GM21360 (cell line): ENCODE results near the gene UMAD1.

Source experiments
- ATAC-seq: cut with Tn5 transposase; IDR thresholded peaks from one replicate; pipeline ENCODE4 v1.9.1; 2021; ENCODE audit warnings: mild to moderate bottlenecking, moderate library complexity; ENCODE audit not compliant: unreplicated experiment

Gene UMAD1

GRCh38 chr7:7687800-7688199, 47.2 kb downstream of the UMAD1 start:
- no peak for ATAC-seq

GRCh38 chr7:7688310-7688709, 47.8 kb downstream of the UMAD1 start:
- ATAC-seq: no peak

GRCh38 chr7:7688956-7689355, 48.4 kb downstream of the UMAD1 start:
- no peak for ATAC-seq

- no peak for ATAC-seq
Measured at GRCh38 chr7:7693881-7694280, 53.3 kb downstream of the UMAD1 start.

GRCh38 chr7:7694542-7694941, 54.0 kb downstream of the UMAD1 start:
- ATAC-seq: no peak

GRCh38 chr7:7695111-7695817, 54.7 kb downstream of the UMAD1 start:
- no peak for ATAC-seq

GRCh38 chr7:7696458-7697119, 56.0 kb downstream of the UMAD1 start:
- ATAC-seq: no peak

GRCh38 chr7:7698930-7699329, 58.4 kb downstream of the UMAD1 start:
- no peak for ATAC-seq

- no peak for ATAC-seq
Measured at GRCh38 chr7:7699380-7699779, 58.8 kb downstream of the UMAD1 start.

- no peak for ATAC-seq
Measured at GRCh38 chr7:7699970-7700369, 59.4 kb downstream of the UMAD1 start.

- ATAC-seq: no peak
Measured at GRCh38 chr7:7701527-7701926, 61.0 kb downstream of the UMAD1 start.

- no peak for ATAC-seq
Measured at GRCh38 chr7:7702826-7703225, 62.3 kb downstream of the UMAD1 start.

- ATAC-seq: no peak
Measured at GRCh38 chr7:7703427-7703826, 62.9 kb downstream of the UMAD1 start.

- ATAC-seq: no peak
Measured at GRCh38 chr7:7704867-7705266, 64.3 kb downstream of the UMAD1 start.

GRCh38 chr7:7705318-7705717, 64.8 kb downstream of the UMAD1 start:
- ATAC-seq: no peak

- ATAC-seq: peak; percentile 73
Measured at GRCh38 chr7:7706101-7706511, 65.6 kb downstream of the UMAD1 start.

- no peak for ATAC-seq
Measured at GRCh38 chr7:7706556-7707172, 66.1 kb downstream of the UMAD1 start.

GRCh38 chr7:7707246-7707645, 66.7 kb downstream of the UMAD1 start:
- no peak for ATAC-seq

GRCh38 chr7:7707806-7708205, 67.3 kb downstream of the UMAD1 start:
- no peak for ATAC-seq

- ATAC-seq: no peak
Measured at GRCh38 chr7:7709291-7709690, 68.7 kb downstream of the UMAD1 start.

- ATAC-seq: no peak
Measured at GRCh38 chr7:7710469-7710868, 69.9 kb downstream of the UMAD1 start.

- no peak for ATAC-seq
Measured at GRCh38 chr7:7713730-7714129, 73.2 kb downstream of the UMAD1 start.
